PC-9 (cell line): ENCODE data around the gene MRPL28.

Experiments
- CTCF ChIP-seq: fragments of 200-600 bp; sonication (generic); conservative IDR thresholded peaks from 2 replicates; pipeline ENCODE4 v1.6.1; 2017; ENCODE audit warnings: mixed run types, antibody characterized with exemption, mild to moderate bottlenecking, moderate library complexity
- EZH2 ChIP-seq: fragments of 200-600 bp; sonication (generic); IDR thresholded peaks from 2 replicates; pipeline ENCODE4 v1.8.0; 2017; ENCODE audit warnings: antibody characterized with exemption, low read depth

- TF ChIP-seq CTCF (no peak), EZH2 (no peak)
These were observed 28.4 kb upstream of the MRPL28 start for GRCh38 chr16:398561-399339.
